Measurements from ENCODE around the gene PRB3.

GRCh38 chr12:11227373-11227772 lies 42.1 kb downstream of the PRB3 start:
- TF ChIP-seq, protein P1, sequence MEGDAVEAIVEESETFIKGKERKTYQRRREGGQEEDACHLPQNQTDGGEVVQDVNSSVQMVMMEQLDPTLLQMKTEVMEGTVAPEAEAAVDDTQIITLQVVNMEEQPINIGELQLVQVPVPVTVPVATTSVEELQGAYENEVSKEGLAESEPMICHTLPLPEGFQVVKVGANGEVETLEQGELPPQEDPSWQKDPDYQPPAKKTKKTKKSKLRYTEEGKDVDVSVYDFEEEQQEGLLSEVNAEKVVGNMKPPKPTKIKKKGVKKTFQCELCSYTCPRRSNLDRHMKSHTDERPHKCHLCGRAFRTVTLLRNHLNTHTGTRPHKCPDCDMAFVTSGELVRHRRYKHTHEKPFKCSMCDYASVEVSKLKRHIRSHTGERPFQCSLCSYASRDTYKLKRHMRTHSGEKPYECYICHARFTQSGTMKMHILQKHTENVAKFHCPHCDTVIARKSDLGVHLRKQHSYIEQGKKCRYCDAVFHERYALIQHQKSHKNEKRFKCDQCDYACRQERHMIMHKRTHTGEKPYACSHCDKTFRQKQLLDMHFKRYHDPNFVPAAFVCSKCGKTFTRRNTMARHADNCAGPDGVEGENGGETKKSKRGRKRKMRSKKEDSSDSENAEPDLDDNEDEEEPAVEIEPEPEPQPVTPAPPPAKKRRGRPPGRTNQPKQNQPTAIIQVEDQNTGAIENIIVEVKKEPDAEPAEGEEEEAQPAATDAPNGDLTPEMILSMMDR (IDR thresholded peaks at IDR 0.05; ENCODE audit: control extremely low read depth in 1 of 3, insufficient read depth in 1 of 3, low read depth in 1 of 3, low read length in 3 of 3), result no peak
- no peak for TF ChIP-seq RAD21 (IDR thresholded peaks at IDR 0.05 in 1 of 2, conservative IDR thresholded peaks at IDR 0.05 in 1 of 2; ENCODE audit: low read depth in 2 of 2, low read length in 2 of 2)
- TF ChIP-seq YY1 (IDR thresholded peaks at IDR 0.05; ENCODE audit: low read depth, low read length), result no peak
- no peak for TF ChIP-seq EZH2 (IDR thresholded peaks at IDR 0.05; ENCODE audit: low read depth, low read length, severe bottlenecking)
- TF ChIP-seq KDM1A (IDR thresholded peaks at IDR 0.05; ENCODE audit: borderline replicate concordance, low read length), result no peak
- TF ChIP-seq ASH2L (IDR thresholded peaks at IDR 0.05; ENCODE audit: low read length), result no peak
- TF ChIP-seq POLR2A (IDR thresholded peaks at IDR 0.05; ENCODE audit: control extremely low read depth in 1 of 2, low read depth in 2 of 2, low read length in 2 of 2), result no peak
- TF ChIP-seq ZNF274 (IDR thresholded peaks at IDR 0.05; ENCODE audit: borderline replicate concordance, extremely low read depth, low read length), result no peak
- TF ChIP-seq CBX8 (IDR thresholded peaks at IDR 0.05; ENCODE audit: borderline replicate concordance, low read depth, low read length), result no peak
- TF ChIP-seq CEBPB (IDR thresholded peaks at IDR 0.05; ENCODE audit: low read depth, low read length), result no peak
- TF ChIP-seq SRF (IDR thresholded peaks at IDR 0.05; ENCODE audit: low read depth, low read length), result no peak
